CD4-positive, alpha-beta memory T cell (primary cell): Measurements from ENCODE around the gene RAPGEF3. TPM values are rescaled to one million over a fixed set of nuclear protein-coding genes. Genes with fewer than 3 reads are reported as not detected.

ENCODE experiments used
- CTCF ChIA-PET: fragments of 350-600 bp; sonication (Branson Sonifier 250); formaldehyde crosslinking; loops from one replicate; lab custom pipeline; 2021; ENCODE audit warnings: inconsistent platforms; ENCODE audit not compliant: partially characterized antibody; lab: Charles Lee
- POLR2A ChIA-PET: fragments of 350-600 bp; sonication (Branson Sonifier 250); formaldehyde crosslinking; loops from one replicate; lab custom pipeline; 2021; ENCODE audit not compliant: partially characterized antibody; lab: Charles Lee
- DNase-seq, 5 donors: peaks; one replicate each; pipeline versions ENCODE4 v3.0.0 to v3.0.0-alpha.2; 2020 to 2022; ENCODE audit warnings: mixed read lengths in 1 of 5
- H3K27ac ChIP-seq: one replicate; pipeline ENCODE4 v1.7.0; 2013; ENCODE audit warnings: low read depth, low read length
- H3K27me3 ChIP-seq: 2 replicates; pipeline ENCODE4 v1.7.0; 2013; ENCODE audit warnings: mild to moderate bottlenecking, low read length, moderate library complexity; ENCODE audit not compliant: insufficient read depth
- H3K36me3 ChIP-seq: 2 replicates; pipeline ENCODE4 v1.7.0; 2013; ENCODE audit warnings: mild to moderate bottlenecking, low read length, moderate library complexity; ENCODE audit not compliant: insufficient read depth
- H3K4me1 ChIP-seq: 2 replicates; pipeline ENCODE4 v1.7.0; 2013; ENCODE audit warnings: mild to moderate bottlenecking, low read length, moderate library complexity; ENCODE audit not compliant: insufficient read depth
- H3K4me3 ChIP-seq, 2 donors: one replicate each; pipeline ENCODE4 v1.7.0; 2013; ENCODE audit warnings: low read length in 2 of 2, mild to moderate bottlenecking in 1 of 2
- H3K9me3 ChIP-seq, 2 donors: one replicate each; pipeline ENCODE4 v1.7.0; 2013; ENCODE audit warnings: low read length in 2 of 2, control low read depth in 1 of 2; ENCODE audit not compliant: control insufficient read depth in 1 of 2
- H3K27ac Mint-ChIP-seq, 7 donors: one replicate each; pipeline ENCODE4 v1.8.0; 2020 to 2021; ENCODE audit warnings: mixed read lengths in 7 of 7, mild to moderate bottlenecking in 6 of 7, inconsistent platforms in 3 of 7, moderate library complexity in 3 of 7
- H3K27me3 Mint-ChIP-seq, 2 donors: one replicate each; pipeline ENCODE4 v1.8.0; 2020 to 2021; ENCODE audit warnings: mixed read lengths in 2 of 2
- H3K36me3 Mint-ChIP-seq, 2 donors: one replicate each; pipeline ENCODE4 v1.8.0; 2020 to 2021; ENCODE audit warnings: mixed read lengths in 2 of 2, inconsistent platforms in 1 of 2, mild to moderate bottlenecking in 1 of 2
- H3K4me1 Mint-ChIP-seq, 4 donors: one replicate each; pipeline ENCODE4 v1.8.0; 2020 to 2021; ENCODE audit warnings: mixed read lengths in 4 of 4, mild to moderate bottlenecking in 1 of 4
- H3K4me3 Mint-ChIP-seq, 8 donors: one replicate each; pipeline ENCODE4 v1.8.0; 2020 to 2021; ENCODE audit warnings: mixed read lengths in 8 of 8, mild to moderate bottlenecking in 7 of 8, moderate library complexity in 6 of 8, inconsistent platforms in 3 of 8
- H3K9me3 Mint-ChIP-seq, 8 donors: one replicate each; pipeline ENCODE4 v1.8.0; 2020 to 2021; ENCODE audit warnings: mixed read lengths in 8 of 8, mild to moderate bottlenecking in 5 of 8, inconsistent platforms in 3 of 8, moderate library complexity in 1 of 8
- intact Hi-C: fragments of 100-400 bp; cut with micrococcal nuclease; formaldehyde crosslinking; loops from one replicate; pipeline ENCODE4 v1.15.1; 2023
- polyA plus RNA-seq, 2 donors: library from polyadenylated mRNA; unstranded; fragments of 300-500 nt; fragmentation: Illumina TruSeq; gene quantifications; one replicate each; pipeline ENCODE4 v1.2.3, GENCODE V29; 2021
- total RNA-seq, 2 experiments: library from RNA; stranded (reverse); gene quantifications; one replicate each; pipeline ENCODE4 v1.2.3, GENCODE V29; 2021

Gene RAPGEF3
- total and polyA plus RNA-seq, 4 experiments from 2014 or later, result 0.14 to 0.39 (median 0.15) TPM; not detected in 1

GRCh38 chr12:47777151-47777550 lies 18.5 kb upstream of the RAPGEF3 start:
- Mint-ChIP-seq H3K27me3 (no peaks in the 10 kb centered on the region), H3K27ac (peak overlapping the region in 1 of 7 donors; percentile 24), H3K36me3 (peaks cover 0 to 5% of the 10 kb centered on the region in 2 donors), H3K9me3 (no peaks in the 10 kb centered on the region), H3K4me3 (no peak overlapping the region), H3K4me1 (peaks cover 12 to 34% (median 22%) of the 10 kb centered on the region in 4 donors)
- Histone ChIP-seq H3K4me1 (peaks cover 20% of the 10 kb centered on the region), H3K27me3 (no peaks in the 10 kb centered on the region), H3K4me3 (no peak overlapping the region), H3K36me3 (no peaks in the 10 kb centered on the region), H3K9me3 (no peaks in the 10 kb centered on the region), H3K27ac (no peak overlapping the region)
- POLR2A ChIA-PET, result interaction anchor here (1.2 to 6.2 kb wide), 4 partner anchors 15 to 60 kb away, joined by 3 to 41 read pairs (median 17); no protein-coding TSS in a partner anchor
- intact Hi-C loops, result no loop called here
- CTCF ChIA-PET, result interaction anchor here (0.7 to 20.2 kb wide), 9 partner anchors 10 to 65 kb away, joined by 3 to 671 read pairs (median 21); partner anchors contain the start of genes HDAC7, RAPGEF3 and RPAP3
- DNase-seq, result no peak

GRCh38 chr12:47776471-47777143 lies 17.9 kb upstream of the RAPGEF3 start:
- Mint-ChIP-seq H3K36me3 (peaks cover 0 to 5% of the 10 kb centered on the region in 2 donors), H3K4me1 (peaks cover 12 to 34% (median 22%) of the 10 kb centered on the region in 4 donors), H3K9me3 (no peaks in the 10 kb centered on the region), H3K27ac (peak overlapping the region in 2 of 7 donors; percentile 8 to 24), H3K4me3 (no peak overlapping the region), H3K27me3 (no peaks in the 10 kb centered on the region)
- Histone ChIP-seq H3K27me3 (no peaks in the 10 kb centered on the region), H3K9me3 (no peaks in the 10 kb centered on the region), H3K36me3 (no peaks in the 10 kb centered on the region), H3K4me1 (peaks cover 20% of the 10 kb centered on the region), H3K27ac (no peak overlapping the region), H3K4me3 (no peak overlapping the region)
- ChIA-PET POLR2A (interaction anchor here (1.2 to 6.2 kb wide), 5 partner anchors 14 to 61 kb away, joined by 3 to 41 read pairs (median 7); no protein-coding TSS in a partner anchor), CTCF (interaction anchor here (1.1 to 20.2 kb wide), 8 partner anchors 9 to 65 kb away, joined by 3 to 671 read pairs (median 28); partner anchors contain the start of genes HDAC7, RAPGEF3 and RPAP3)
- intact Hi-C loops, result no loop called here
- DNase-seq, result no peak

GRCh38 chr12:47775100-47775911 lies 16.6 kb upstream of the RAPGEF3 start:
- Histone ChIP-seq H3K36me3 (no peaks in the 10 kb centered on the region), H3K27ac (no peak overlapping the region), H3K4me1 (peaks cover 20% of the 10 kb centered on the region), H3K9me3 (no peaks in the 10 kb centered on the region), H3K27me3 (no peaks in the 10 kb centered on the region), H3K4me3 (no peak overlapping the region)
- H3K4me1 Mint-ChIP-seq, result peaks cover 9 to 34% (median 21%) of the 10 kb centered on the region in 4 donors
- no peaks in the 10 kb centered on the region for H3K27me3 Mint-ChIP-seq
- peaks cover 0 to 1% of the 10 kb centered on the region in 2 donors for H3K36me3 Mint-ChIP-seq
- ChIA-PET CTCF (interaction anchor here (1.6 to 20.2 kb wide), 6 partner anchors 8 to 64 kb away, joined by 3 to 671 read pairs (median 177); partner anchors contain the start of genes RAPGEF3 and RPAP3), POLR2A (interaction anchor here (0.7 to 1.5 kb wide), 2 partner anchors 33 to 35 kb away, joined by 3 to 5 read pairs; no protein-coding TSS in a partner anchor)
- intact Hi-C loops, result no loop called here
- DNase-seq, result no peak
- peak overlapping the region in 4 of 8 donors; percentile 21 to 29 (median 26) for H3K4me3 Mint-ChIP-seq
- H3K27ac Mint-ChIP-seq, result peak overlapping the region in 3 of 7 donors; percentile 36 to 58 (median 50)
- H3K9me3 Mint-ChIP-seq, result no peaks in the 10 kb centered on the region

- Histone ChIP-seq H3K4me1 (peaks cover 20% of the 10 kb centered on the region), H3K27me3 (no peaks in the 10 kb centered on the region), H3K4me3 (no peak overlapping the region), H3K27ac (no peak overlapping the region), H3K9me3 (no peaks in the 10 kb centered on the region), H3K36me3 (no peaks in the 10 kb centered on the region)
- Mint-ChIP-seq H3K36me3 (peaks cover 0 to 1% of the 10 kb centered on the region in 2 donors), H3K4me3 (peak overlapping the region; percentile 21 to 94 (median 88)), H3K4me1 (peaks cover 9 to 32% (median 21%) of the 10 kb centered on the region in 4 donors), H3K27me3 (no peaks in the 10 kb centered on the region), H3K27ac (peak overlapping the region in 2 of 7 donors; percentile 52 to 81), H3K9me3 (no peaks in the 10 kb centered on the region)
- no peak for DNase-seq
- CTCF ChIA-PET, result interaction anchor here (1.6 to 20.2 kb wide), 5 partner anchors 7 to 63 kb away, joined by 3 to 671 read pairs (median 318); partner anchors contain the start of gene RPAP3
- intact Hi-C loops, result no loop called here
- POLR2A ChIA-PET, result no interaction called here
Measured at GRCh38 chr12:47774663-47775062, 16.0 kb upstream of the RAPGEF3 start.

GRCh38 chr12:47773858-47774580 lies 15.3 kb upstream of the RAPGEF3 start:
- Mint-ChIP-seq H3K27ac (peak overlapping the region in 6 of 7 donors; percentile 64 to 91 (median 82)), H3K9me3 (no peaks in the 10 kb centered on the region), H3K27me3 (no peaks in the 10 kb centered on the region), H3K36me3 (no peaks in the 10 kb centered on the region), H3K4me3 (peak overlapping the region; percentile 84 to 94 (median 88)), H3K4me1 (peaks cover 5 to 26% (median 16%) of the 10 kb centered on the region in 4 donors)
- Histone ChIP-seq H3K36me3 (no peaks in the 10 kb centered on the region), H3K4me3 (peak overlapping the region in 1 of 2 donors; percentile 62), H3K9me3 (no peaks in the 10 kb centered on the region), H3K27ac (peak overlapping the region; percentile 47), H3K27me3 (no peaks in the 10 kb centered on the region), H3K4me1 (peaks cover 17% of the 10 kb centered on the region)
- no peak for DNase-seq
- intact Hi-C loops, result loop anchor here (1.0 to 2.0 kb wide), 3 partner anchors 15 to 59 kb away; partner anchors contain the start of gene RAPGEF3
- ChIA-PET CTCF (interaction anchor here (1.6 to 20.2 kb wide), 5 partner anchors 7 to 63 kb away, joined by 3 to 671 read pairs (median 318); partner anchors contain the start of gene RPAP3), POLR2A (interaction anchor here (1.2 to 3.0 kb wide), 7 partner anchors 19 to 68 kb away, joined by 3 to 18 read pairs (median 14); partner anchors contain the start of gene RPAP3)
